Skeletal muscle satellite cell (primary cell): ENCODE data around the gene H2BK1.

Experiments
- H3K27me3 ChIP-seq: 2 replicates; pipeline ENCODE4 v1.7.0; 2013; ENCODE audit warnings: low read length; ENCODE audit not compliant: control insufficient read depth, insufficient read depth
- H3K36me3 ChIP-seq: 2 replicates; pipeline ENCODE4 v1.7.0; 2013; ENCODE audit warnings: mild to moderate bottlenecking, control low read depth, low read length; ENCODE audit not compliant: insufficient read depth
- H3K4me1 ChIP-seq: 2 replicates; pipeline ENCODE4 v1.7.0; 2013; ENCODE audit warnings: low read length; ENCODE audit not compliant: control insufficient read depth, insufficient read depth
- H3K4me2 ChIP-seq: 2 replicates; pipeline ENCODE4 v1.7.0; 2013; ENCODE audit warnings: mild to moderate bottlenecking, low read length
- H3K4me3 ChIP-seq: 2 replicates; pipeline ENCODE4 v1.7.0; 2013; ENCODE audit warnings: low read length
- H3K9ac ChIP-seq: 2 replicates; pipeline ENCODE4 v1.7.0; 2013; ENCODE audit warnings: mild to moderate bottlenecking, low read depth, low read length, moderate library complexity
- H3K9me3 ChIP-seq: replicated peaks from 2 replicates; pipeline ENCODE4 v1.7.0; 2013; ENCODE audit warnings: mild to moderate bottlenecking, control low read depth, low read length

H2BK1 gene

GRCh38 chr7:151250181-151251132 is 40.2 kb upstream of the H2BK1 start:
- Histone ChIP-seq H3K27me3 (peaks cover 14% of the 10 kb centered on the region), H3K4me2 (peak overlapping the region; percentile 92), H3K36me3 (no peaks in the 10 kb centered on the region), H3K9ac (no peak overlapping the region), H3K9me3 (no peaks in the 10 kb centered on the region), H3K4me1 (peaks cover 58% of the 10 kb centered on the region), H3K4me3 (peak overlapping the region; percentile 75)

- no peaks in the 10 kb centered on the region for H3K9me3 ChIP-seq
- peak overlapping the region; percentile 91 for H3K9ac ChIP-seq
- H3K27me3 ChIP-seq: peaks cover 6% of the 10 kb centered on the region
- no peaks in the 10 kb centered on the region for H3K36me3 ChIP-seq
- H3K4me3 ChIP-seq: peak overlapping the region; percentile 87
- H3K4me1 ChIP-seq: peaks cover 65% of the 10 kb centered on the region
- H3K4me2 ChIP-seq: peak overlapping the region; percentile 92
Measured at GRCh38 chr7:151249732-151250072, 39.4 kb upstream of the H2BK1 start.

GRCh38 chr7:151249034-151249731 is 38.9 kb upstream of the H2BK1 start:
- H3K4me2 ChIP-seq: peak overlapping the region; percentile 92
- H3K9me3 ChIP-seq: no peaks in the 10 kb centered on the region
- H3K9ac ChIP-seq: peak overlapping the region; percentile 91
- peak overlapping the region; percentile 87 for H3K4me3 ChIP-seq
- H3K27me3 ChIP-seq: peaks cover 2% of the 10 kb centered on the region
- H3K36me3 ChIP-seq: no peaks in the 10 kb centered on the region
- peaks cover 68% of the 10 kb centered on the region for H3K4me1 ChIP-seq

- H3K4me2 ChIP-seq: peak within 1 kb of the TSS; percentile 92
- H3K9ac ChIP-seq: peak within 1 kb of the TSS; percentile 91
- H3K4me3 ChIP-seq: peak within 1 kb of the TSS; percentile 87
- peaks cover 68% of the 10 kb centered on the region for H3K4me1 ChIP-seq
- H3K36me3 ChIP-seq: no peaks in the 10 kb centered on the region
- no peaks in the 10 kb centered on the region for H3K9me3 ChIP-seq
- H3K27me3 ChIP-seq: no peaks in the 10 kb centered on the region
Measured at GRCh38 chr7:151248346-151249033, 38.2 kb upstream of the H2BK1 start, which contains the start of gene SMARCD3. Gene SMARCD3 (minus strand): TSS chr7:151248694. CDS start chr7:151248562, 132 bp downstream.

- Histone ChIP-seq H3K4me3 (peak overlapping the region; percentile 87), H3K27me3 (no peaks in the 10 kb centered on the region), H3K9me3 (no peaks in the 10 kb centered on the region), H3K36me3 (no peaks in the 10 kb centered on the region), H3K9ac (peak overlapping the region; percentile 91), H3K4me2 (peak overlapping the region; percentile 92), H3K4me1 (peaks cover 64% of the 10 kb centered on the region)
Measured at GRCh38 chr7:151247611-151248345, 37.5 kb upstream of the H2BK1 start.

- H3K9ac ChIP-seq: peak overlapping the region; percentile 91
- H3K27me3 ChIP-seq: no peaks in the 10 kb centered on the region
- peaks cover 57% of the 10 kb centered on the region for H3K4me1 ChIP-seq
- H3K9me3 ChIP-seq: no peaks in the 10 kb centered on the region
- peak overlapping the region; percentile 87 for H3K4me3 ChIP-seq
- H3K4me2 ChIP-seq: peak overlapping the region; percentile 92
- H3K36me3 ChIP-seq: peaks cover 4% of the 10 kb centered on the region
Measured at GRCh38 chr7:151246851-151247580, 36.7 kb upstream of the H2BK1 start.

- peak overlapping the region; percentile 87 for H3K4me3 ChIP-seq
- peak overlapping the region; percentile 92 for H3K4me2 ChIP-seq
- peak overlapping the region; percentile 27 for H3K9ac ChIP-seq
- peaks cover 54% of the 10 kb centered on the region for H3K4me1 ChIP-seq
- H3K27me3 ChIP-seq: no peaks in the 10 kb centered on the region
- peaks cover 9% of the 10 kb centered on the region for H3K36me3 ChIP-seq
- H3K9me3 ChIP-seq: no peaks in the 10 kb centered on the region
Measured at GRCh38 chr7:151246102-151246850, 36.0 kb upstream of the H2BK1 start.

- peak overlapping the region; percentile 92 for H3K4me2 ChIP-seq
- H3K27me3 ChIP-seq: no peaks in the 10 kb centered on the region
- H3K9me3 ChIP-seq: no peaks in the 10 kb centered on the region
- peaks cover 49% of the 10 kb centered on the region for H3K4me1 ChIP-seq
- peaks cover 16% of the 10 kb centered on the region for H3K36me3 ChIP-seq
- peak overlapping the region; percentile 27 for H3K9ac ChIP-seq
- H3K4me3 ChIP-seq: peak overlapping the region; percentile 87
Measured at GRCh38 chr7:151245360-151246101, 35.2 kb upstream of the H2BK1 start.

GRCh38 chr7:151244841-151245346 is 34.6 kb upstream of the H2BK1 start:
- Histone ChIP-seq H3K36me3 (peaks cover 22% of the 10 kb centered on the region), H3K4me3 (peak overlapping the region; percentile 87), H3K9ac (peak overlapping the region; percentile 27), H3K9me3 (no peaks in the 10 kb centered on the region), H3K27me3 (no peaks in the 10 kb centered on the region), H3K4me1 (peaks cover 46% of the 10 kb centered on the region), H3K4me2 (peak overlapping the region; percentile 92)
